HG03439 (cell line): ENCODE measurements around the gene ANKS3.
A peak's percentile ranks its signal among the peaks of the same experiment; 100 is the strongest.

Experiments
- ATAC-seq: cut with Tn5 transposase; IDR thresholded peaks from one replicate; pipeline ENCODE4 v1.9.1; 2021; ENCODE audit warnings: mild to moderate bottlenecking, moderate library complexity; ENCODE audit not compliant: unreplicated experiment

The ANKS3 gene, protein sequence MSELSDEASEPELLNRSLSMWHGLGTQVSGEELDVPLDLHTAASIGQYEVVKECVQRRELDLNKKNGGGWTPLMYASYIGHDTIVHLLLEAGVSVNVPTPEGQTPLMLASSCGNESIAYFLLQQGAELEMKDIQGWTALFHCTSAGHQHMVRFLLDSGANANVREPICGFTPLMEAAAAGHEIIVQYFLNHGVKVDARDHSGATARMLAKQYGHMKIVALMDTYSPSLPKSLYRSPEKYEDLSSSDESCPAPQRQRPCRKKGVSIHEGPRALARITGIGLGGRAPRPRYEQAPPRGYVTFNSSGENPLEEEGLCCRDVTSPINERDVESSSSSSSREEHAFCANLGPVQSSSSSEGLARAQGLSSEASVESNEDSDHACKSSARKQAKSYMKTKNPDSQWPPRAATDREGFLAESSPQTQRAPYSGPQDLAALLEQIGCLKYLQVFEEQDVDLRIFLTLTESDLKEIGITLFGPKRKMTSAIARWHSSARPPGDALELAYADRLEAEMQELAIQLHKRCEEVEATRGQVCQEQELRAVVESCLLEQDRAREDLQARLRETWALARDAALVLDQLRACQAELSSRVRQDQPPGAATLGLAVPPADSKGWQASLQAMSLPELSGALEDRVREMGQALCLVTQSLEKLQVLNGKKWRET

GRCh38 chr16:4734063-4734729, at the start of gene ANKS3, which contains the start of gene DNAAF8:
ANKS3 (minus strand) TSS chr16:4734271; CDS start chr16:4730149, 4,122 bp downstream.
DNAAF8 (plus strand) TSS chr16:4734537; CDS start chr16:4736515, 1,978 bp downstream.
- peak; percentile 81 for ATAC-seq

- no peak for ATAC-seq
Measured at GRCh38 chr16:4783251-4783950, 49.3 kb upstream of the ANKS3 start.

DNA sequence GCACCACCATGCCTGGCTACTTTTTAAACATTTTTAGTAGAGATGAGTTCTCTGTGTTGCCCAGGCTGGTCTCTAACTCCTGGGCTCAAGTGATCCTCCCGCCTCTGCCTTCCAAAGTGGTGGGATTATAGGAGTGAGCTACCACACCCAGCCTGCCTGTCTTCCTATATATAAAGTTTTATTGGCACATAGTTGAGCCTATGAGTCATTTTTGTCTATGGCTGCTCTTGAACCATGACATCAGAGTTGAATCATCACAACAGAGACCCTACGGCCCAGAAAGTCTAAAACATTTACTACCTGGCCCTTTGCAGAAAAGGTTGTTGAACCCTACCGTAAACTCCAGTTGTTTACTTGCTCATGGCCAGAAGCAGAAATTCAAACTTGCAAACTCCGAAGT, 46.2 kb upstream of the ANKS3 start:
- no peak for ATAC-seq

DNA sequence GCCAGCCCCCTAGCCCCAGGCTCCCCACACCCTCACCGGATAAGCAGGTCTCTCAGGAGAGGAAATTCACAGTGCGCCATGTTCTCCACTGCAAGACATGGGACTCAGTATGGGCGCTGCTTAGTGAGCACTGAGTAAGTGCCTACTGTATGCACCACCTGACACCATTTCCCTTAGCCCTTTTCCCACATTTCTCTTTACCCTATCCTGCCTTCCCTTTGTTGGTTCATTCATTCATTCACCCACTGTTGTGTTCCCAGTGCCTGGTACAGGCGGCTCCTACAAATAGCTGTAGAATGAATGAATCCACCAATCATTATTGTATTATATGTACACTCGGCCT, 44.0 kb upstream of the ANKS3 start:
- ATAC-seq, result no peak

DNA sequence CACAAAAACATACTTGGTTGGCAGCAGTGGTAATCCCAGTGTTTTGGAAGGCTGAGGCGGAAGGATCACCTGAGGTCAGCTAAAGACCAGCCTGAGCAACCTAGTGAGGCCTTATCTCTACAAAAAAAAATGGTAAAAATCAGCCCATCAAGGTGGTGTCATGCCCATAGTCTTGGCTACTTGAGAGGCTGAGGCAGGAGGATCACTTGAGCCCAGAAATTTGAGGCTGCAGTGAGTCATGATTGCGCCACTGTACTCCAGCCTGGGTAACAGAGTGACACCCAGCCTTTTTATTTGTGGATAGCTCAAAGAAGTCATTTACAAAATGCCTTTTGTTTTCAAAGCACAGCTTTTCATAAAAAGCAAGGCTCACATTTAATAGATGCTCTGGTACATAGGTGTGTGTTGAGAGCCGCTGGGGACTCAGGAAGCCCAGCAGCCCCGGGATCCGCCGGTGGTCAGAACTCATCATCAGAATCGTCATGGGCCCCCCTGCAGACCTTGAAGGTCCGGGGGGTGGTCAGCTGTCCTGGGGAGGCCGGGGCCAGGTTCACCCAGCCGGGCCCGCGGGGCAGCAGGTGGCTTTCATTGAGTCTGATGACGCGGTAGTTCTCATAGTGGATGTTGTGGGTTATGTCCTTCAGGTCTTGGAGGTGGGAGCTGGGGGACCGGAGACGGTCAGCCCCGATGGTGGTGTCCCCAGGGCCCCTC, 43.4 kb upstream of the ANKS3 start:
- no peak for ATAC-seq

DNA sequence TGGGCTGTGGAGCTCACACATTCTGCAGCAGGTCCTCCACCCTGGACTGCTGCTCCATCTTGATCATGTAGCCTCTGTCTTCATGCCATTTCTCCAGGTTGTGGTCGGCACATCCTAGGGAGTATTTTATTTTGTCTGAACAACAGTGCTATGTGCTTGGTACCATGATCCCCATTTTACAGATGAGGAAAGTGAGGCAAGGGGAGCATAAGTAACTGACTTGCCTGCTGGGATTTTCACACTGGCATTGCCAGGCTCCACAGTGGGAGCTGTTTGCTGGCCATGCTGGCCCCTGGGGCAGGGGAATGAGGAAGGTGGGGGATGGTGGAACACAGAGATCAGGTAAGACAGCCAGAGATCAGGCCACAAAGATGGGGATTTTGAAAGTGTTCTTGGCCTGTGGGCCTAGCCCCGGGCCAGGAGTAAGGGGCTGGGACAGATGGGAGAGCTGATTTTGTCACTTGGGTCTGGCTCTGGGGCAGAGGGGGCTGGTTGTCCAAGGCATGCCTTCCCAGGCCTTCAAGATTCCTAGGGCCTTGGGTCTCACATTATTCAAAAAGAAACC, 42.2 kb upstream of the ANKS3 start:
- ATAC-seq, result no peak

DNA sequence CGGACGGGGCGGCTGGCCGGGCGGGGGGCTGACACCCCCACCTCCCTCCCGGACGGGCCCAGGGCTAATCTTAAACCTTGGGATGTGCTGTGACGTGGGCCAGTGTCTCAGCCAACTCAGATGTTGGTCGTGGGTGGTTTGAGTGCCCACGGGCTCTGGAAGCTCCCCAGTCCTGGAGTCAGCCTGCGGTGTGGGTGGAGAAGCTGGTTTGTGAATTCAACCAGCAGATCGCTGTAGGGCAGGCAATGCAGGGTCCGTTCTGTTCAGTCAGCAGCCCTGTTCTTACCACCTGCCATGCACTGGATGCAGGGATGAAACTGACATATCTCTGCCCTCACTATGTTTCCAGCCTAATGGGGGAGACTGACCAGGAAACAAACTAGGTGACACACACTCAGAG, 40.9 kb upstream of the ANKS3 start:
- ATAC-seq, result no peak

GRCh38 chr16:4772351-4772750, 38.3 kb upstream of the ANKS3 start:
- no peak for ATAC-seq

DNA sequence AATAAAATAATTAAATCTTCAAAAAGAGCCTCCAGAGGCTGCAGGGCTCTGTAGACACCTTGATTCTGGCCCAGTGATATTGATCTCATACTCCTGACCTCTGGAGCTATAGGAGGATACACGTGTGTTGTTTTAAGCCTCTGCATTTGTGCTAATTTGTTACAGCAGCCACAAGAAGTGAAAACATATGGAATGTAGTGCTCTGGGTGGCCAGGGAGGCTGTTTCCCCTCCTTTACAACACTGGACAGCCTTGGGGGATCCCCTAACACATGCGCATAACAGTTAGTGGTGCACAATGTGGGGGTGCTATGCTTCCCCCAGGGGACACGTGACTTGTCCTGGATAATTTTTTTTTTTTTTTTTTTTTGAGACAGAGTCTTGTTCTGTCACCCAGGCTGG, 37.6 kb upstream of the ANKS3 start:
- ATAC-seq, result no peak

- no peak for ATAC-seq
Measured at GRCh38 chr16:4769306-4769638, 35.2 kb upstream of the ANKS3 start.

DNA sequence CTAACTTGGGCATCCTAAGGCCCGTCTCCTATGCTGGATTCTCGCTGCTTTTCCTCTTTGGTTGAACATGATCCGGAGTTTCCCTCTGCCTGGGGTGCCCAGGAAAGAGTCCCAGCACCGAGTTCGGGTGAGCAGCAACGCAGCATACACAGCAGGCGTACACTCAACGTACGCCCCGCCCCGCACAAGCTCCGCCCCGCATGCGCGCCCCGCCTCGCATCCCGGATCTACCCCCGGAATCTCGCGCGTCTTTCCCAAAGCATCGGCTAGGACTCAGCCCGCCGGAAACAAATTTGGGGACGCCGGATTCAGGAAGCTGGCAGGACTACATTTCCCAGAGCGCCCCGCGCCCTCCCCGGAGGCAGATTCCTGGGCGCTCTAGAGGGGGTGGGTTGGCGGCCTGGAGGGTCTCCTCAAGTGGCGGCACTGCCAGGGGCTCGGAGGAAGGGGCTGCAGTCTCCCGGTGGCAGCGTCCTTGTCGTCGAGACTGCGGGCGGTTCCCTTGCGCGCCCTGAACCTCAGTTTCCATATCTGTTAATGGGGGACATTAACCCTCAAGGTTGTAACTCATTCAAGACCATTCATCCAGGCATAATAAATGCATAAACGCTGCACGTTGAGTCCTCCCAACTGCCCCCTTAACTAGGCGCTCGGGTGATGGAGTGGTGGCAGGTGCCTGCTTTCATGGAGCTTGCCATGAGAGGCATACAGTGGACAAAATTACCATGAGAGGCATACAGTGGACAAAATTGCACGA, 34.7 kb upstream of the ANKS3 start:
- ATAC-seq, result peak; percentile 60

GRCh38 chr16:4767872-4768548, 33.9 kb upstream of the ANKS3 start:
- ATAC-seq, result peak; percentile 1

DNA sequence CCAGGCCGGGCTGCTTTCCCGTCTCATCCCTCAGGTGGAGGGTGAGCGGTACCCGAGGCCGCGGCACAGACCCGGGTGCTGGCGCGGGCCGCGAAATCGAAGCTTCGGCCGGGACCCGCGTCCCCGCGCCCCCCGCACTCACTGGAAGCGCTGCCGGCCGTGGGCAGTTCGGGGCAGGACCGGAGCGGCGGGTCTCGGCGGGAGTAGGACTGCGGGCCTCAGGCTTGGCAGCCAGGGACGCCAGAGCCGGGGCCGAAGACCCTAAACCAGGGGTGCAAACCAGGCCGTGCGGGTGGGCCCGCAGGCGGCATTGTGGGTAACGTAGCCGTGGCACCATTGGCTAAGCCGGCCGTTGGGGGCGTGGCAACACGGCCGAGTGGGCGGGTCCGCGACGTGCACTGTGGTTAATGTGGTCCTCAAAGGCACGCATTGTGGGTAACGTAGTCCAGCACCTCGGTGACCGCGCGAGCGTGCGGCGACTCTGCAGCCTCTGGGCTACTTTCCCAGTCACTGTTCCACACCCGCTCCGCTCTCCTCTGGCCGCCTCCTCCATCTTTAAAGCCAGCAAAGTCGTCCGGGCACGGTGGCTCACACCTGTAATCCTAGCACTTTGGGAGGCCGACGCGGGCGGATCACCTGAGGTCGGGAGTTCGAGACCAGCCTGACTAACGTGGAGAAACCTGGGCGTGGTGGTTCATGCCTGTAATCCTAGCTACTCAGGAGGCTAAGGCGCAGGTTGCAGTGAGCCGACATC, 33.0 kb upstream of the ANKS3 start, which contains the start of gene ZNF500:
Gene ZNF500 (minus strand): TSS at position 288 of the 754 bp plus-strand sequence. CDS start 1,184 bp downstream, outside the sequence.
- ATAC-seq, result peak; percentile 80

DNA sequence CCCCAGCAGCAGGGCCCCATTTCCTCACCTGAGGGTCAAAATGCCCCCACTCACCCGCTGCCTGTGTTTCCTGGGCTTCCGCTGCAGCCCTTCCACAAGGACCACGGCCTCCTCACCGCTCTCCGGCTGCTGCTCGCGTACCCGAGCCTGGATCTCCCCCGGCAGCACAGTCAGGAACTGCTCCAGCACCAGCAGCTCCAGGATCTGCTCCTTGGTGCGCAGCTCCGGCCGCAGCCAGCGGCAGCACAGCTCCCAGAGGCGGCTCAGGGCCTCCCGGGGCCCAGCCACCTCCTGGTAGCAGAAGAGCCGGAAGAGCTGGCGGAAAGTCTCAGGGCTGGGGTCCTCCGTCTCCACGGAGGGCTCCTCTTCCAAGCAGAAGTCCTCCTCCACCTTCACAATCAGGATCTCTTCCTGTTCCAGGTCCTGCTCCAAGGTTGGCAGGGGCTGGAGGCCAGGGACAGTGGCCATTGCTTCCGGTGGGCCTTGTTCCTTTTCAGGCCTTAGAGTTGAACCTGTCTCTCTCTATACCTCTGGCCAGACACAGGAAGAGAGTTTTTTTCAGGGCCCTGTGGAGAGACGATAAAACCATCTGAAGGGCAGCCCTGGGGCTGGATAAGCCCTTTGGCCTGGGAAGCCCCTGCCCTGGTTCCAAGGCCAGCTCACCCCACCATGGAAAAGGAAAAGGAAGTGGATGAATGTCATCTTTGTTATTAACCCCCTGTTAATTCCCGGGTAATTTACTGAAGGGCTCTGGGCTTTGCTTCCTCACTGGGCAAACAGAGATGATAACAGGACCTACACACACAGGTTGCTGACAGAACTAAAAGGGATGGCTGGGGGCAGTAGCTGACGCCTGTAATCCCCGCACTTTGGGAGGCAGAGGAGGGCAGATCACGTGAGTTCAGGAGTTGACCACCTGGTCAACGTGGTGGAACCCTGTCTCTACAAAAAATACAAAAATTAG, 31.7 kb upstream of the ANKS3 start:
- ATAC-seq, result no peak

- no peak for ATAC-seq
Measured at GRCh38 chr16:4763791-4764190, 29.7 kb upstream of the ANKS3 start.

- no peak for ATAC-seq
Measured at GRCh38 chr16:4762205-4762604, 28.1 kb upstream of the ANKS3 start.
